WTC11 (cell line): ENCODE data around the gene SLC23A2. TPM values are rescaled to one million over a fixed set of nuclear protein-coding genes. Genes with fewer than 3 reads are reported as not detected.

ENCODE experiments used
- ATAC-seq: fragments of 200-7000 bp; cut with Tn5 transposase; 2 replicates; pipeline ENCODE4 v1.10.0; 2021; ENCODE audit warnings: mild to moderate bottlenecking, moderate library complexity
- CTCF ChIA-PET: fragments of 300-600 bp; sonication (Branson Sonifier 250); formaldehyde crosslinking; loops from one replicate; lab custom pipeline; 2021; ENCODE audit warnings: antibody characterized with exemption; lab: Charles Lee
- POLR2A ChIA-PET: fragments of 350-600 bp; sonication (Branson Sonifier 250); formaldehyde crosslinking; loops from one replicate; lab custom pipeline; 2021; ENCODE audit warnings: antibody characterized with exemption; lab: Charles Lee
- DNase-seq: peaks from one replicate; pipeline ENCODE4 v3.0.0; 2021; ENCODE audit warnings: low spot score
- H3K27ac Mint-ChIP-seq: 2 replicates; pipeline ENCODE4 v1.8.0; 2021; ENCODE audit warnings: mixed read lengths
- H3K27me3 Mint-ChIP-seq: 2 replicates; pipeline ENCODE4 v1.8.0; 2021; ENCODE audit warnings: low read depth, mild to moderate bottlenecking, moderate library complexity, mixed read lengths
- H3K36me3 Mint-ChIP-seq: 2 replicates; pipeline ENCODE4 v1.8.0; 2021; ENCODE audit warnings: mixed read lengths
- H3K4me1 Mint-ChIP-seq: 2 replicates; pipeline ENCODE4 v1.8.0; 2022; ENCODE audit warnings: mixed read lengths
- H3K4me3 Mint-ChIP-seq: 2 replicates; pipeline ENCODE4 v1.8.0; 2021; ENCODE audit warnings: mild to moderate bottlenecking, moderate library complexity, mixed read lengths
- H3K9me3 Mint-ChIP-seq: 2 replicates; pipeline ENCODE4 v1.8.0; 2021; ENCODE audit warnings: mixed read lengths
- ATF1 ChIP-seq: sonication (generic); formaldehyde crosslinking; IDR thresholded peaks from 2 replicates; pipeline ENCODE4 v1.8.1; 2023; ENCODE audit warnings: mild to moderate bottlenecking, moderate library complexity, missing genetic modification reagents
- ELF4 ChIP-seq: sonication (generic); formaldehyde crosslinking; IDR thresholded peaks from 2 replicates; pipeline ENCODE4 v1.8.1; 2022; ENCODE audit warnings: low read depth, mild to moderate bottlenecking, moderate library complexity, missing genetic modification reagents
- FOXJ3 ChIP-seq: sonication (generic); formaldehyde crosslinking; IDR thresholded peaks from 2 replicates; pipeline ENCODE4 v1.9.0; 2021; ENCODE audit warnings: missing genetic modification reagents, mild to moderate bottlenecking, borderline replicate concordance
- GTF2I ChIP-seq: fragments of 250-450 bp; sonication (Bioruptor Pico); conservative IDR thresholded peaks from 2 replicates; pipeline ENCODE4 v1.4.0; 2021; ENCODE audit warnings: mild to moderate bottlenecking
- IRF2 ChIP-seq: sonication (generic); formaldehyde crosslinking; IDR thresholded peaks from 2 replicates; pipeline ENCODE4 v1.8.0; 2022; ENCODE audit warnings: low read depth, missing genetic modification reagents, borderline replicate concordance
- KAT7 ChIP-seq: sonication (generic); formaldehyde crosslinking; IDR thresholded peaks from 2 replicates; pipeline ENCODE4 v1.8.1; 2023; ENCODE audit warnings: missing genetic modification reagents, mild to moderate bottlenecking, borderline replicate concordance
- RELA ChIP-seq: sonication (generic); formaldehyde crosslinking; IDR thresholded peaks from 2 replicates; pipeline ENCODE4 v1.8.1; 2022; ENCODE audit warnings: missing genetic modification reagents, mild to moderate bottlenecking, borderline replicate concordance
- SOX15 ChIP-seq: fragments of 250-450 bp; sonication (Bioruptor Pico); IDR thresholded peaks from 2 replicates; pipeline ENCODE4 v1.9.0; 2021; ENCODE audit warnings: mild to moderate bottlenecking
- SP1 ChIP-seq: sonication (generic); formaldehyde crosslinking; conservative IDR thresholded peaks from 2 replicates; pipeline ENCODE4 v1.8.1; 2022; ENCODE audit warnings: missing genetic modification reagents
- TCF7 ChIP-seq: sonication (generic); formaldehyde crosslinking; IDR thresholded peaks from 2 replicates; pipeline ENCODE4 v1.8.0; 2022; ENCODE audit warnings: mild to moderate bottlenecking, low read depth, missing genetic modification reagents, moderate library complexity
- TEAD1 ChIP-seq: sonication (generic); formaldehyde crosslinking; IDR thresholded peaks from 2 replicates; pipeline ENCODE4 v1.8.0; 2022; ENCODE audit warnings: mild to moderate bottlenecking, missing genetic modification reagents
- TEAD4 ChIP-seq: sonication (generic); formaldehyde crosslinking; IDR thresholded peaks from 2 replicates; pipeline ENCODE4 v1.8.0; 2022; ENCODE audit warnings: mild to moderate bottlenecking, missing genetic modification reagents
- ZNF263 ChIP-seq: sonication (generic); formaldehyde crosslinking; IDR thresholded peaks from 2 replicates; pipeline ENCODE4 v1.8.1; 2022; ENCODE audit warnings: low read depth, mild to moderate bottlenecking, moderate library complexity, missing genetic modification reagents
- total RNA-seq: library from RNA; stranded (reverse); gene quantifications from 3 replicates; pipeline ENCODE4 v1.2.3, GENCODE V29; 2021
- TF ChIP-seq, protein P1 (sequence below): sonication (generic); formaldehyde crosslinking; IDR thresholded peaks from 2 replicates; pipeline ENCODE4 v1.8.0; 2022; ENCODE audit warnings: mild to moderate bottlenecking, missing genetic modification reagents
- TF ChIP-seq, protein P2 (sequence below): sonication (generic); formaldehyde crosslinking; IDR thresholded peaks from 2 replicates; pipeline ENCODE4 v1.8.1; 2022; ENCODE audit warnings: mild to moderate bottlenecking, moderate library complexity, missing genetic modification reagents
- TF ChIP-seq, protein P3 (sequence below): fragments of 250-450 bp; sonication (Bioruptor Pico); IDR thresholded peaks from 2 replicates; pipeline ENCODE4 v1.9.0; 2021; ENCODE audit warnings: mild to moderate bottlenecking
- TF ChIP-seq, protein P4 (sequence below): sonication (generic); formaldehyde crosslinking; IDR thresholded peaks from 2 replicates; pipeline ENCODE4 v1.8.1; 2022; ENCODE audit warnings: low read depth, mild to moderate bottlenecking, moderate library complexity, missing genetic modification reagents, borderline replicate concordance
- TF ChIP-seq, protein P5 (sequence below): fragments of 250-450 bp; sonication (Bioruptor Pico); IDR thresholded peaks from 2 replicates; pipeline ENCODE4 v1.8.0; 2021; ENCODE audit warnings: mild to moderate bottlenecking
- TF ChIP-seq, protein P6 (sequence below): fragments of 250-450 bp; sonication (Bioruptor Pico); IDR thresholded peaks from 2 replicates; pipeline ENCODE4 v1.9.0; 2021; ENCODE audit warnings: moderate library complexity, mild to moderate bottlenecking, inconsistent platforms, borderline replicate concordance
- TF ChIP-seq, protein P7 (sequence below): fragments of 250-450 bp; sonication (Bioruptor Pico); conservative IDR thresholded peaks from 2 replicates; pipeline ENCODE4 v1.9.0; 2021; ENCODE audit warnings: mild to moderate bottlenecking
- TF ChIP-seq, protein P8 (sequence below): fragments of 250-450 bp; sonication (Bioruptor Pico); IDR thresholded peaks from 2 replicates; pipeline ENCODE4 v1.9.0; 2021; ENCODE audit warnings: mild to moderate bottlenecking

The SLC23A2 gene
- total RNA-seq, 1 experiment from 2014 or later = 14.5 TPM

DNA sequence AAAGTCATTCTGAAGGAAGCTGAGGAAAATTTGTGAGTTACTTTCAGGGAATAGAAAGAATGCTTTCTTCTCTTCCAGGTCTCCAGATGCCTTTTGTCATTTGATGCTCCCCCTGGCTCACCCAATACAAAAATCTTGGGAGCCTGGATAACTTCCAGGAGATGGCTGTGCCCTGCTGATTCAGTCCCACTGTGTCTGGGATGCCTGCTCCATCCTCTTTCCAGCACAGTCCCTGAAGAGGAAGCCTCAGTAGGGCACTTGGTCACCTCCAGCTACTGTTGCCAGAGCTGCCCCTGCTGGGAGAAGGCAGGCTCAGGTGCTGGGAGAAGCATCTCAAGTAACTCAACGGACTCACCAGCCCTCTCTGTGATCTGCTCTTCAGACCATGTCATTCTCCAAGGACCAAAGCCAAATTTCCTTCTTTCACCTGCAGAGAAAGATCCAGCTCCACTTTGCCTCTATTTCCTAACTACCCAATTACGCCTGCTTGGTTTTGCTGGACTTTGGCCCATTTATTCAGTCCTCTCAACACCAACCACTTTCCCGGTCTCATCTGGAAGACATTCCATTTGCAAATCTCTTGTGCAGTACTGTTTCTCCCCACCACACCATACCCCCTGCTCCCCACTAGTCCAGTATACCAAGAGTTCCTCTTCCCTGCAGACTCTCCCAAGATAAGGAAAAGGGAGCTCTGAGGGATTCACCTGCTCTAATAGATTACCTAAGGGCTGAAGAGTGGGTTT lies 53.3 kb downstream of the SLC23A2 start (continued):
- TF ChIP-seq, protein P1, sequence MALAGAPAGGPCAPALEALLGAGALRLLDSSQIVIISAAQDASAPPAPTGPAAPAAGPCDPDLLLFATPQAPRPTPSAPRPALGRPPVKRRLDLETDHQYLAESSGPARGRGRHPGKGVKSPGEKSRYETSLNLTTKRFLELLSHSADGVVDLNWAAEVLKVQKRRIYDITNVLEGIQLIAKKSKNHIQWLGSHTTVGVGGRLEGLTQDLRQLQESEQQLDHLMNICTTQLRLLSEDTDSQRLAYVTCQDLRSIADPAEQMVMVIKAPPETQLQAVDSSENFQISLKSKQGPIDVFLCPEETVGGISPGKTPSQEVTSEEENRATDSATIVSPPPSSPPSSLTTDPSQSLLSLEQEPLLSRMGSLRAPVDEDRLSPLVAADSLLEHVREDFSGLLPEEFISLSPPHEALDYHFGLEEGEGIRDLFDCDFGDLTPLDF (CRISPR knock-in tag) = no peak
- TF ChIP-seq, protein P2, sequence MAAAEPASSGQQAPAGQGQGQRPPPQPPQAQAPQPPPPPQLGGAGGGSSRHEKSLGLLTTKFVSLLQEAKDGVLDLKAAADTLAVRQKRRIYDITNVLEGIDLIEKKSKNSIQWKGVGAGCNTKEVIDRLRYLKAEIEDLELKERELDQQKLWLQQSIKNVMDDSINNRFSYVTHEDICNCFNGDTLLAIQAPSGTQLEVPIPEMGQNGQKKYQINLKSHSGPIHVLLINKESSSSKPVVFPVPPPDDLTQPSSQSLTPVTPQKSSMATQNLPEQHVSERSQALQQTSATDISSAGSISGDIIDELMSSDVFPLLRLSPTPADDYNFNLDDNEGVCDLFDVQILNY (CRISPR knock-in tag) = no peak
- no peak for TF ChIP-seq TEAD1 (CRISPR knock-in tag)
- TF ChIP-seq ELF4 (CRISPR knock-in tag) = no peak
- TF ChIP-seq, protein P3, sequence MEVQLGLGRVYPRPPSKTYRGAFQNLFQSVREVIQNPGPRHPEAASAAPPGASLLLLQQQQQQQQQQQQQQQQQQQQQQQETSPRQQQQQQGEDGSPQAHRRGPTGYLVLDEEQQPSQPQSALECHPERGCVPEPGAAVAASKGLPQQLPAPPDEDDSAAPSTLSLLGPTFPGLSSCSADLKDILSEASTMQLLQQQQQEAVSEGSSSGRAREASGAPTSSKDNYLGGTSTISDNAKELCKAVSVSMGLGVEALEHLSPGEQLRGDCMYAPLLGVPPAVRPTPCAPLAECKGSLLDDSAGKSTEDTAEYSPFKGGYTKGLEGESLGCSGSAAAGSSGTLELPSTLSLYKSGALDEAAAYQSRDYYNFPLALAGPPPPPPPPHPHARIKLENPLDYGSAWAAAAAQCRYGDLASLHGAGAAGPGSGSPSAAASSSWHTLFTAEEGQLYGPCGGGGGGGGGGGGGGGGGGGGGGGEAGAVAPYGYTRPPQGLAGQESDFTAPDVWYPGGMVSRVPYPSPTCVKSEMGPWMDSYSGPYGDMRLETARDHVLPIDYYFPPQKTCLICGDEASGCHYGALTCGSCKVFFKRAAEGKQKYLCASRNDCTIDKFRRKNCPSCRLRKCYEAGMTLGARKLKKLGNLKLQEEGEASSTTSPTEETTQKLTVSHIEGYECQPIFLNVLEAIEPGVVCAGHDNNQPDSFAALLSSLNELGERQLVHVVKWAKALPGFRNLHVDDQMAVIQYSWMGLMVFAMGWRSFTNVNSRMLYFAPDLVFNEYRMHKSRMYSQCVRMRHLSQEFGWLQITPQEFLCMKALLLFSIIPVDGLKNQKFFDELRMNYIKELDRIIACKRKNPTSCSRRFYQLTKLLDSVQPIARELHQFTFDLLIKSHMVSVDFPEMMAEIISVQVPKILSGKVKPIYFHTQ (CRISPR knock-in tag) = no peak
- TF ChIP-seq, protein P4, sequence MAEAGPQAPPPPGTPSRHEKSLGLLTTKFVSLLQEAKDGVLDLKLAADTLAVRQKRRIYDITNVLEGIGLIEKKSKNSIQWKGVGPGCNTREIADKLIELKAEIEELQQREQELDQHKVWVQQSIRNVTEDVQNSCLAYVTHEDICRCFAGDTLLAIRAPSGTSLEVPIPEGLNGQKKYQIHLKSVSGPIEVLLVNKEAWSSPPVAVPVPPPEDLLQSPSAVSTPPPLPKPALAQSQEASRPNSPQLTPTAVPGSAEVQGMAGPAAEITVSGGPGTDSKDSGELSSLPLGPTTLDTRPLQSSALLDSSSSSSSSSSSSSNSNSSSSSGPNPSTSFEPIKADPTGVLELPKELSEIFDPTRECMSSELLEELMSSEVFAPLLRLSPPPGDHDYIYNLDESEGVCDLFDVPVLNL (CRISPR knock-in tag) = no peak
- TF ChIP-seq TEAD4 = no peak
- TF ChIP-seq, protein P5, sequence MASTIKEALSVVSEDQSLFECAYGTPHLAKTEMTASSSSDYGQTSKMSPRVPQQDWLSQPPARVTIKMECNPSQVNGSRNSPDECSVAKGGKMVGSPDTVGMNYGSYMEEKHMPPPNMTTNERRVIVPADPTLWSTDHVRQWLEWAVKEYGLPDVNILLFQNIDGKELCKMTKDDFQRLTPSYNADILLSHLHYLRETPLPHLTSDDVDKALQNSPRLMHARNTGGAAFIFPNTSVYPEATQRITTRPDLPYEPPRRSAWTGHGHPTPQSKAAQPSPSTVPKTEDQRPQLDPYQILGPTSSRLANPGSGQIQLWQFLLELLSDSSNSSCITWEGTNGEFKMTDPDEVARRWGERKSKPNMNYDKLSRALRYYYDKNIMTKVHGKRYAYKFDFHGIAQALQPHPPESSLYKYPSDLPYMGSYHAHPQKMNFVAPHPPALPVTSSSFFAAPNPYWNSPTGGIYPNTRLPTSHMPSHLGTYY (CRISPR knock-in tag) = no peak

DNA sequence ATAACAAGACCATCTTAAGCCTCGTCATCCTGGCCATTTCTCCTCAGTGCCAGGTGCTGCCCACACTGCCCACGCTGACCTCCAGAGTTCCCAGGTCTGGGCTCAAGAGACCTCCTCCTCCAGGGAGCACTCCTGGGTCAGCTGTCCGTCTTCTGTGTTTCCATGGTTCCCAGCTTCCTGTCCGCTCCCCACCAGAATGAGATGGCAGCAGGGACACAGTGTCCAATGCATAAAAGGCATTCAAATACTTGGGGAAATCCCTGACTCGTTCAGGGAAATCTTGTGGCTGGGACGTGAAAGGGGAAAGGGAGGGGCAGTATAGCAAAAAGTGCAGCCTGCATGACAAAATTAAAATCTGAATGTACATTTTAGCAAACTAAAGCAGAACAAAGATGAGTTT lies 54.3 kb downstream of the SLC23A2 start:
- ChIA-PET CTCF (interaction anchor here (0.9 to 2.4 kb wide), 2 partner anchors 9 to 81 kb away, joined by 3 to 9 read pairs; no protein-coding TSS in a partner anchor), POLR2A (no interaction called here)
- H3K4me3 Mint-ChIP-seq = no peak overlapping the region
- H3K27me3 Mint-ChIP-seq = no peaks in the 10 kb centered on the region
- peaks cover 41% of the 10 kb centered on the region for H3K4me1 Mint-ChIP-seq
- H3K27ac Mint-ChIP-seq = no peak overlapping the region
- DNase-seq (no peak), ATAC-seq (no peak)
- H3K9me3 Mint-ChIP-seq = no peaks in the 10 kb centered on the region
- no peaks in the 10 kb centered on the region; the same call in 1 of the 2 replicates for H3K36me3 Mint-ChIP-seq
- TF ChIP-seq, protein P6, sequence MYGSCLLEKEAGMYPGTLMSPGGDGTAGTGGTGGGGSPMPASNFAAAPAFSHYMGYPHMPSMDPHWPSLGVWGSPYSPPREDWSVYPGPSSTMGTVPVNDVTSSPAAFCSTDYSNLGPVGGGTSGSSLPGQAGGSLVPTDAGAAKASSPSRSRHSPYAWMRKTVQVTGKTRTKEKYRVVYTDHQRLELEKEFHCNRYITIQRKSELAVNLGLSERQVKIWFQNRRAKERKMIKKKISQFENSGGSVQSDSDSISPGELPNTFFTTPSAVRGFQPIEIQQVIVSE = no peak
- no peak for TF ChIP-seq FOXJ3 (CRISPR knock-in tag)
- TF ChIP-seq, protein P7, sequence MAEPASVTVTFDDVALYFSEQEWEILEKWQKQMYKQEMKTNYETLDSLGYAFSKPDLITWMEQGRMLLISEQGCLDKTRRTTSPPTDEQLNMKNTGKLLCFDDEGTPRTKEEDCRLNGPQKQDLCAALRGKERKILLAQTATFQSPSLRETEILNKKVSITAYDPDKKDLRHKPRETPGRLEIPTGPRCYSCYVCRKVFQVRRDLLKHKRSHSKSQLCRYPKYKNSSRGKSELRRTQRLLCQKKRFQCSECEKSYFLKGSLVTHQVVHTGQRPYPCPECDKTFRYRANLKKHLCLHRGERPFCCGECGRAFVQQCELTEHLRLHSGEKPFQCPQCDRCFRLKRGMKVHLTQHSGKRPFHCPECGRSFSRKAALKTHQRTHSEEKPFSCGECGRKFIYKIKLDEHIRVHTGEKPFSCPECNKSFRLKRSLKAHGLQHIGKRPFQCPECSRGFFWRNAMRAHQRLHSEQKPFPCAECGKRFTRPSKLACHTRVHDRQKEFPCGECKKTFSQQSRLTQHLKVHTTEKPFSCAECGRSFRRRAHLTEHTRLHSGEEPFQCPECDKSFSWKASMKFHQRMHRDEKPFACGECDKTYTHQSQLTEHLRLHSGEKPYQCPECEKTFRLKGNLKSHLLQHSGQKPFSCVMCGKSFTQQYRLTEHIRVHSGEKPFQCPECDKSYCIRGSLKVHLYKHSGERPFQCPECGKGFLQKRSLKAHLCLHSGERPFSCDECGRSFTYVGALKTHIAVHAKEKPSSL = no peak
- no peak for TF ChIP-seq GTF2I
- TF ChIP-seq, protein P8, sequence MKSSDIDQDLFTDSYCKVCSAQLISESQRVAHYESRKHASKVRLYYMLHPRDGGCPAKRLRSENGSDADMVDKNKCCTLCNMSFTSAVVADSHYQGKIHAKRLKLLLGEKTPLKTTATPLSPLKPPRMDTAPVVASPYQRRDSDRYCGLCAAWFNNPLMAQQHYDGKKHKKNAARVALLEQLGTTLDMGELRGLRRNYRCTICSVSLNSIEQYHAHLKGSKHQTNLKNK (CRISPR knock-in tag) = no peak
- no peak for TF ChIP-seq ELF4 (CRISPR knock-in tag)
- no peak for TF ChIP-seq ATF1 (CRISPR knock-in tag)
- no peak for TF ChIP-seq IRF2 (CRISPR knock-in tag)
- no peak for TF ChIP-seq ZNF263
- no peak for TF ChIP-seq KAT7 (CRISPR knock-in tag)
- no peak for TF ChIP-seq TCF7 (CRISPR knock-in tag)
- TF ChIP-seq RELA (CRISPR knock-in tag) = no peak
- no peak for TF ChIP-seq SOX15 (CRISPR knock-in tag)
- no peak for TF ChIP-seq SP1
- TF ChIP-seq, protein P3 (CRISPR knock-in tag) = no peak
